AG09309 (cell line): ENCODE measurements around the gene ADH1C.
"Not testable (repeated sequence)": the region's sequence is repeated elsewhere in the genome, so short reads cannot be mapped to it uniquely, and the experiment has no call there.

Source experiments
- DNase-seq: peaks from one replicate; pipeline ENCODE4 v3.0.0-alpha.2; 2010; ENCODE audit warnings: low read depth
- H3K4me3 ChIP-seq: 2 replicates; pipeline ENCODE4 v1.5.1; 2011; ENCODE audit warnings: mild to moderate bottlenecking, low read depth, low read length, moderate library complexity; ENCODE audit not compliant: control insufficient read depth
- TF ChIP-seq, protein P1 (sequence below): IDR thresholded peaks from 2 replicates; pipeline ENCODE4 v1.5.1; 2011; ENCODE audit warnings: mild to moderate bottlenecking, low read depth, low read length, inconsistent platforms; ENCODE audit not compliant: insufficient read depth, control insufficient read depth; ENCODE audit errors: missing control alignments

ADH1C gene

DNA sequence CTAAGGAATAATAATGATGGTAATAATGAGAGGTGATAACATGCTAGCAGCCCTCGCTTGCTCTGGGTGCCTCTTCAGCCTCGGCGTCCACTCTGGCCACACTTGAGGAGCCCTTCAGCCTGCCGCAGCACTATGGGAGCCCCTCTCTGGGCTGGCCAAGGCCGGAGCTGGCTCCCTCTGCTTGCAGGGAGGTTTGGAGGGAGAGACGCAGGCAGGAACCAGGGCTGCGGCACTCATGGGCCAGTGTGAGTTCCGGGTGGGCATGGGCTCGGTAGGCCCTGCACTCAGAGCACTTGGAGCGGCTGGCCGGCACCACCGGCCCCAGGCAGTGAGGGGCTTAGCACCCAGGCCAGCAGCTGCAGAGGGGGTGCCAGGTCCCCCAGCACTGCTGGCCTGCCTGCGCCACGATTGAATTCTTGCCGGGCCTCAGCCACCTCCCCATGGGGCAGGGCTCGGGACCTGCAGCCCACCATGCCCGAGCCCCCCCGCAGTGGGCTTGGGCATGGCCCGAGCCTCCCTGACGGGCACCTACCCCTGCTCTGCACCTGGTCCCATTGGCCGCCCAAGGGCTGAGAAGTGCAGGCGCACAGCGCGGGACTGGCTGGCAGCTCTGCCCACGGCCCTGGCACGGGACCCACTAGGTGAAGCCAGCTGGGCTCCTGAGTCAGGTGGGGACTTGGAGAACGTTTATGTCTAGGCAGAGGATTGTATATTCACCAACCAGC, 7.1 kb upstream of the ADH1C start:
- DNase-seq: no peak
- TF ChIP-seq, protein P1, sequence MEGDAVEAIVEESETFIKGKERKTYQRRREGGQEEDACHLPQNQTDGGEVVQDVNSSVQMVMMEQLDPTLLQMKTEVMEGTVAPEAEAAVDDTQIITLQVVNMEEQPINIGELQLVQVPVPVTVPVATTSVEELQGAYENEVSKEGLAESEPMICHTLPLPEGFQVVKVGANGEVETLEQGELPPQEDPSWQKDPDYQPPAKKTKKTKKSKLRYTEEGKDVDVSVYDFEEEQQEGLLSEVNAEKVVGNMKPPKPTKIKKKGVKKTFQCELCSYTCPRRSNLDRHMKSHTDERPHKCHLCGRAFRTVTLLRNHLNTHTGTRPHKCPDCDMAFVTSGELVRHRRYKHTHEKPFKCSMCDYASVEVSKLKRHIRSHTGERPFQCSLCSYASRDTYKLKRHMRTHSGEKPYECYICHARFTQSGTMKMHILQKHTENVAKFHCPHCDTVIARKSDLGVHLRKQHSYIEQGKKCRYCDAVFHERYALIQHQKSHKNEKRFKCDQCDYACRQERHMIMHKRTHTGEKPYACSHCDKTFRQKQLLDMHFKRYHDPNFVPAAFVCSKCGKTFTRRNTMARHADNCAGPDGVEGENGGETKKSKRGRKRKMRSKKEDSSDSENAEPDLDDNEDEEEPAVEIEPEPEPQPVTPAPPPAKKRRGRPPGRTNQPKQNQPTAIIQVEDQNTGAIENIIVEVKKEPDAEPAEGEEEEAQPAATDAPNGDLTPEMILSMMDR: no peak
- no peak overlapping the region for H3K4me3 ChIP-seq

DNA sequence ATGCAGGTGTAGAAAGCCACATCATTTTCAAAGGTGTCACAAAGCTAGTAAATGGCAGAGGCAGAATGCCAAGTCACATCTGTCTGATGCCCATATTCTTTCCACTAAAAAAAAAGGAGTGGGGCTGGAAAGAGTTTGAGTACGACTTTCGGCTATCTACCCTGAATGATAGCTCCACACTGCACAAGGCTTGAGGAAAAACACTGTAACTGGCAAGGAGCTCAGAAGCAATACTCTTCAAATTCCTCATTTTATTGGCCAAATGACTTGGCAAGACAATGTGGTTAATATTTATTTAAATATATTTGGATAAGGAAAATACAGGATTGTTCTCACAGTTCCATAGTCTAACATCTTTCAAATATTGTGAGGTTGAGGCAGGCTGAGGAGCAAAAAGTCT, 5.4 kb upstream of the ADH1C start:
- no peak for DNase-seq
- TF ChIP-seq, protein P1: no peak
- no peak overlapping the region for H3K4me3 ChIP-seq

DNA sequence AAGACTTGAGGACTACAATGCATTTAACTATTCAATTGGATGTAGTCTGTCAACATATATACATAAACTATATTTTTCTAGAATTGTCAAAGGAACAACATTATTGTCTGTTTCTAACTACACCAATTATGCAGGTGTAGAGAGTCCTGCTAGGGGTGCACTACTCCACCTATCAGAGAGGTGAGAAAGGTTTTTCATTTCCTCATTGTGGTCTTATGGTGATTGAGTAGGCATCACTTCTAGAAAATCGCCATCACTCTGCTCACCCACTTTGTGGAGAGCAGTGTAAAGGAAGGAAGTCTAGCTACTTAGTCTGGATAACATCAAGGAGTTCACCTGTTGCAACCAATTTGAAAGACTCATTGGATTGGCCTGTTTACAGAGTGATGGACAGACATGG, 4.4 kb upstream of the ADH1C start:
- no peak for DNase-seq
- TF ChIP-seq, protein P1: no peak
- H3K4me3 ChIP-seq: no peak overlapping the region

DNA sequence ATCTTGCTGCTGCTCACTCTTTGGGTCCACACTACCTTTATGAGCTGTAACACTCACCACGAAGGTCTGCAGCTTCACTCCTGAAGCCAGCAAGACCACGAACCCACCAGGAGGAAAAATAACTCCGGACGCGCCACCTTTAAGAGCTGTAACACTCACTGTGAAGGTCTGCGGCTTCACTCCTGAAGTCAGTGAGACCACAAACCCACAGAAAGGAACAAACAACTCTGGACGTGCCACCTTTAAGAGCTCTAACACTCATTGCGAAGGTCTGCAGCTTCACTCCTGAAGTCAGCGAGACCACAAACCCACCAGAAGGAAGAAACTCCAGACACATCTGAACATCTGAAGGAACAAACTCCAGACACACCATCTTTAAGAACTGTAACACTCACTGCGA, 3.6 kb upstream of the ADH1C start:
- not testable (repeated sequence) for DNase-seq, H3K4me3 ChIP-seq

DNA sequence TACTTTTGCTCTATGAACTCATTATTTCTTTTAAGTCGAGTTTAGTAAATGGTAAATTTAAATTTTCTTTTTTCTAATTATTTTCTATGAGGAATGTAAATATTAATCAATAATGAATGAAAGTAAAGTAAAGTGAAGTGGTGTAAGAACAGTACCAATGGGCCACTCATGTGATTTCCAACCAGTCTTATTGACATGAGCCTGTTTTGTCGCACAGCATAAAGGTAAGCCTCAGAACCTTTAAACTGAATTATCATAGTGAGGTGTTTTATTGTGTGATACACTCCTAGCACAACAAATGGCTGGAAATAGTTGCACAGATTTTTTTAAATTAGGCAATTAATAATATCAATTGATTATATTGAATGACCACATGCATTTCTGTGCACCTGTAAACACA, 1.1 kb downstream of the ADH1C start:
- no peak for DNase-seq
- H3K4me3 ChIP-seq: no peak overlapping the region
- TF ChIP-seq, protein P1: no peak

DNA sequence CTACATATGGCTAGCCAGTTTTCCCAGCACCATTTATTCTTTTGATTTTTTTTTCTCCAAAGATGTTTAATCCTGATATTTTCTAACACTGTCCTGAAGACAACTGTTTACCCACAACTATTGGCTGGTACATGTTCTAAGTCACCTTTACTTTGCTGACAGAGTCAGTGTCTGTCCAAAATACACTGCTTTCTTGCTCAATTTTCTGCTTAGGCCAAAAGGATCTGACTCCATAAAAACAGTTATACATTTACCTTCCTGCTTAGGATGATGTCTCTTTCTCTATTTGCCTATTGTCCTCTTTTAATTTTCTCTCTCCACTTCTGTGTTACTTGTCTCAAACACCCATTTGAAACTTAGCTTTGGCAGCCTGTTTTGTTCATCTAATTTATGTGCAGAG, 3.2 kb downstream of the ADH1C start:
- TF ChIP-seq, protein P1: no peak
- no peak overlapping the region for H3K4me3 ChIP-seq
- DNase-seq: no peak

DNA sequence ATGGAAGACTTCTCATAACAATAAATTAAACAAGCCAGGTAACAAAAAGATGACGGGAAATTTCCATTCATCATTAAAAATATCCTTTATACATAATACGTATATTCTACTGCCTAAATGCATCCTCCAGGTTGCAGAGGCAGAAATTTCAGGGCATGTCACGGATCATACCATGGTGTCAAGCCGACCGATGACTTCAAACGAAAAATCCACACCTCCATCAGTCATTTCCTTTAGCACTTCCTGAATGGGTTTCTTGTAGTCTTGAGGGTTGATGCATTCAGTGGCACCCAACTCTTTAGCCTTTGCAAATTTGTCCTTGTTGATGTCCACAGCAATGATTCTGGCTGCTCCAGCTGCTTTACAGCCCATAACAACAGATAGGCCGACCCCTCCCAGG, 9.9 kb downstream of the ADH1C start:
- not testable (repeated sequence) for DNase-seq, H3K4me3 ChIP-seq

DNA sequence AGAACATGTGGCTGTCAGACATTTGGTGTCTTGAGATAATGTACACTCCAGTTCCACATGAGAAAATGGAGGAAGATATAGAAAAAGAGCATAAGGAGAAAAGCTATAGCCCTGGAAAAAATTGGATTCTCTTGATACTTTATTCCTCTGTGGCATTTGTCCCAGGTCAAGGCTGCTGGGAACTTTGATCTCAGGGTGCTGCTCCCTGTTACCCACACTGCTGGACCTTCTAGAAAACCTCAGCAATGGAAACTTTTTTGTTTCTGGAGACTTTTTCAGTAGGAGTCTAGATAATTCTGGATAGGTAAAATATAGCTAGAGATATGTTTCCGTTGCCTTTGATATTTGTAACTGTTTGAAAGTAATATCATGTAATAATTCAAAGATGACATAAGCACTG, 11.1 kb downstream of the ADH1C start:
- TF ChIP-seq, protein P1: no peak
- DNase-seq: no peak
- no peak overlapping the region for H3K4me3 ChIP-seq
